AG09309 (cell line): ENCODE measurements around the gene TLE1.

Source experiments
- DNase-seq: peaks from one replicate; pipeline ENCODE4 v3.0.0-alpha.2; 2010; ENCODE audit warnings: low read depth
- H3K4me3 ChIP-seq: 2 replicates; pipeline ENCODE4 v1.5.1; 2011; ENCODE audit warnings: mild to moderate bottlenecking, low read depth, low read length, moderate library complexity; ENCODE audit not compliant: control insufficient read depth
- TF ChIP-seq, protein P1 (sequence below): IDR thresholded peaks from 2 replicates; pipeline ENCODE4 v1.5.1; 2011; ENCODE audit warnings: mild to moderate bottlenecking, low read depth, low read length, inconsistent platforms; ENCODE audit not compliant: insufficient read depth, control insufficient read depth; ENCODE audit errors: missing control alignments

Gene TLE1

DNA sequence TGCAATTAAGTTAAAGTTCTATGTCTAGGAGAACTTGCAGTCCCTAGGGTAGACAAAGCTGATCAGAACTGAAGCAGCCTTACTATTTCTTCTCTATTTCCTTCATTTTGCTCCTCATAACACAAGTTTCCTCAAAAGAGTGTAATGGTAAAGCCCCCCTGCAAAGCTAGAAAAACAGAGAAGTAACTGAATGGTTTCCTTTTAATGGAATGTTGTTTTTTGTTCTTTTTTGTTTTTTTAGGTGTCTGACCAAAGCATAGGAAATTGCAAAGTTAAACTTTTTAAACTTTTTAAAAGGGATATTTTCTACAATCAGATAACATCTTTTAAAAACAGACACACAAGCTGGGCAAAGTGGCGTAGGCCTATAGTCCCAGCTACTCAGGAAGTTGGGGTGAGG, 145.7 kb downstream of the TLE1 start:
- DNase-seq, result no peak
- no peak overlapping the region for H3K4me3 ChIP-seq
- TF ChIP-seq, protein P1, sequence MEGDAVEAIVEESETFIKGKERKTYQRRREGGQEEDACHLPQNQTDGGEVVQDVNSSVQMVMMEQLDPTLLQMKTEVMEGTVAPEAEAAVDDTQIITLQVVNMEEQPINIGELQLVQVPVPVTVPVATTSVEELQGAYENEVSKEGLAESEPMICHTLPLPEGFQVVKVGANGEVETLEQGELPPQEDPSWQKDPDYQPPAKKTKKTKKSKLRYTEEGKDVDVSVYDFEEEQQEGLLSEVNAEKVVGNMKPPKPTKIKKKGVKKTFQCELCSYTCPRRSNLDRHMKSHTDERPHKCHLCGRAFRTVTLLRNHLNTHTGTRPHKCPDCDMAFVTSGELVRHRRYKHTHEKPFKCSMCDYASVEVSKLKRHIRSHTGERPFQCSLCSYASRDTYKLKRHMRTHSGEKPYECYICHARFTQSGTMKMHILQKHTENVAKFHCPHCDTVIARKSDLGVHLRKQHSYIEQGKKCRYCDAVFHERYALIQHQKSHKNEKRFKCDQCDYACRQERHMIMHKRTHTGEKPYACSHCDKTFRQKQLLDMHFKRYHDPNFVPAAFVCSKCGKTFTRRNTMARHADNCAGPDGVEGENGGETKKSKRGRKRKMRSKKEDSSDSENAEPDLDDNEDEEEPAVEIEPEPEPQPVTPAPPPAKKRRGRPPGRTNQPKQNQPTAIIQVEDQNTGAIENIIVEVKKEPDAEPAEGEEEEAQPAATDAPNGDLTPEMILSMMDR, result no peak

DNA sequence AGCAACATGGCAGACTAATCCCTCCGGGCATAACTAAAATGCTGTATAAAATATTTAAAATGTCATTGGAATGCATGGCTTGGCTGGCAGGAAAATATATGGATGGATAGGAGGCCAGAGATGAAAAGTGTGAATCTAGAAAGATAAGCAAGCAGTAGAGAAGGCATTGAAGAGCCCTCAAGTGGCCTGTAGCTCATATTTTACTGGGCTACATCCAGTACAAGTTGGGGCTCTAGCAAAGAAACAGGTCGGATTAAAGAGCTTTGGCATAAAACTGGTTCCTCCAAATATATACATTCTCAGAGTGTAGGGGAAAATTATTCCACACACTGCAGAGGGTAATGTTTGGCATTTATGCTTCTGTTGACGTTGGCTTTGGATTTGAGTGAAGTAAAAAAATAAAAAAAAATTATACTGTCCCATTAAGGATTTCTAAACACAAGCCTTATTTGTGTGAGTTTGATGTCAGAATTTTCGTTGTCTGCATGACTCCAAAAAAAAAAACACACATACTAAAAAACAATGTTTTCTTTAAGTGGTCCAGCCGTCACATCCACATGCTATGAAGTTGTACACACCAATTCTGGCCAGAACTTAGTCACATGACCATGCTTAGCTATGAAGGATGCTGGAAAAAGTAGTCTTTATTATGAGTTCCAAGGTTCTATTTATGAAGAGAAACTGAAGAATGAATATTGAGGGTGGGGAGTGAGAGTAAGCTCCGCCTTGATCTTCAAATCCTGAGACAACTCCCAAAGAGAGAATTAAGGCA, 147.0 kb downstream of the TLE1 start:
- DNase-seq, result no peak
- no peak overlapping the region for H3K4me3 ChIP-seq
- TF ChIP-seq, protein P1, result no peak

DNA sequence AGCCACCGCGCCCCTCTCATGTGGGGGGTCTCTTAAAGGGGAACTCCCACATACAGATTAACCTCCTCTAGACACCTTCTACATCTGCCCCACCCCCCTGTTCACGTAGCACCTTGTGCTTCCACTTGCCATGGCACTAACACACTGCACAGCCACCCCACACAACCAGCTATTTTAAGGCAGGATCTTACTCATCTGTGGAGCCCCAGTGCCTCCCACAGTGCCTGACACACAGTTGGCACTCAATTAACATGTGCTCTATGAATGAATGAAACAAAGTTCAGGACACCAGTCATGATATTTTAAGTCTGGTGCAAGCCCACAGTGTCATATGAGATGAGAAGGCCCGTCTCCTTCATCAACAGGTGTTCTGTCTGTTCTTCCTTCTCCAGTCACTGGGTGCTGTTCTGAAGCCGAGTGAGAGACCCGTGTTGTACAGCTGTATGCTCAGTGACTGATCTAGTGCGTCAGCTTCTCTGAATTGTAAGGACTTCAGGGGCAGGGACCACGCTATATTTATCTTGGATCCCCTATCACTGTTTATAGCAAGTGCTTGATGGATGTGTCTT, 149.1 kb downstream of the TLE1 start:
- H3K4me3 ChIP-seq, result no peak overlapping the region
- TF ChIP-seq, protein P1, result no peak
- no peak for DNase-seq

DNA sequence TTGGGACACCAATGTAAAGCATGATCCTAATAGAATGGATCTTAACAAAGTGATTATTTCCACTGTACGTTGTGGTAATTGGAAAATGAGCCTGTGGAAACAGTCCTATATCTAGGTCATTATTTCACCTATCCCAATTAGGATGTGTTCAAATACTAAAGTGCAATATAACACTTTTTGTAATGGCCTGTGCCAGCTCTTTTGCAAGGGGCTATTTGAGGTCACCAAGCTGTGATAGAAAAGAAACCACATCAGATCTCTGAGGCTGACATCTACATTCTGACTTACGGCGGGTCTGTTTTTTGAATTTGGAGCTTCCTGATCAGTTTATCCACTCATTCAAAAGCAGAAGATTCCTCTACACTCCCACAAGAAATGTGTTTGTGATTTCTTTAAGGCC, 150.0 kb downstream of the TLE1 start:
- DNase-seq, result no peak
- TF ChIP-seq, protein P1, result no peak
- no peak overlapping the region for H3K4me3 ChIP-seq

DNA sequence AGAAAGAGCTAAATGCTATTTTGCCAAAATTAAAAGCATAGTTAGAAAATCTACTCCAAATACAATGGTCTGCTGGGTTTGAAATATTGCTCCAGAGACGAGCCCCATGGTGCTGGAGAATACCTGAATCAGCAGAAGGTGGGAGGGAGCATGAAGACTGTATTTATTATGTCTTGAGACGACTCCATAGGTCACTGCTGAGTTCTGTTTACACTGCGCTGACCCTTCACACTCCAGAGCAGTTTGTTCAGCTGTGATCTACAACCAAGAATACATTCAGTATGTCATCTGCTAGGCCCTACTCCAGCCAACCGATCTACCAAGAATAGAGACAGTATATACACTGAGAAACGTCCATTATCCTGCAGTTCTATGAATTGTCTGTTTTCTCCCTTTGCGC, 150.5 kb downstream of the TLE1 start:
- TF ChIP-seq, protein P1, result no peak
- no peak for DNase-seq
- no peak overlapping the region for H3K4me3 ChIP-seq

DNA sequence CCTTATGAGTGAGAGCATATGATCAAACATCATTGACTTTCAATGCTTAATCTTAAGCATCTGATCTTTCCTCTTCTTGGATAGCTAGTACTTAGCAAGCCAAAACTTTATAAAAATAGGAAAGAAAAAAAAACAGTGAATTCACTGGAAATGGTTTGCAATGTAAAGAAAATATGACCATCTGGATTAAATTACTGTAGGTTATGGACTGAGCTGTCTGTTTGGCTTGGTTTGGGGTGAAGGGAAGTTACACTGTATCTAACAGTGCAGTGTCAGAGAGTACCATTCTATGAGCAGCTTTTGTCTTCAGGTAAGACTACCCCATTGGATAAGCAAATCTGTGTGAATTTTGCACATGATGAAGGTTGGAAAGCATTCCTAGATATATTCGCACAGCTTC, 151.4 kb downstream of the TLE1 start:
- H3K4me3 ChIP-seq, result no peak overlapping the region
- no peak for DNase-seq
- TF ChIP-seq, protein P1, result no peak
